ENCODE data around the gene ZNF146. TPM values are rescaled to one million over a fixed set of nuclear protein-coding genes. Genes with fewer than 3 reads are reported as not detected.
A peak's percentile ranks its signal among the peaks of the same experiment; 100 is the strongest.

Gene ZNF146
- total and polyA plus RNA-seq, 7 donors = 28.0 to 71.7 (median 52.1) TPM

DNA sequence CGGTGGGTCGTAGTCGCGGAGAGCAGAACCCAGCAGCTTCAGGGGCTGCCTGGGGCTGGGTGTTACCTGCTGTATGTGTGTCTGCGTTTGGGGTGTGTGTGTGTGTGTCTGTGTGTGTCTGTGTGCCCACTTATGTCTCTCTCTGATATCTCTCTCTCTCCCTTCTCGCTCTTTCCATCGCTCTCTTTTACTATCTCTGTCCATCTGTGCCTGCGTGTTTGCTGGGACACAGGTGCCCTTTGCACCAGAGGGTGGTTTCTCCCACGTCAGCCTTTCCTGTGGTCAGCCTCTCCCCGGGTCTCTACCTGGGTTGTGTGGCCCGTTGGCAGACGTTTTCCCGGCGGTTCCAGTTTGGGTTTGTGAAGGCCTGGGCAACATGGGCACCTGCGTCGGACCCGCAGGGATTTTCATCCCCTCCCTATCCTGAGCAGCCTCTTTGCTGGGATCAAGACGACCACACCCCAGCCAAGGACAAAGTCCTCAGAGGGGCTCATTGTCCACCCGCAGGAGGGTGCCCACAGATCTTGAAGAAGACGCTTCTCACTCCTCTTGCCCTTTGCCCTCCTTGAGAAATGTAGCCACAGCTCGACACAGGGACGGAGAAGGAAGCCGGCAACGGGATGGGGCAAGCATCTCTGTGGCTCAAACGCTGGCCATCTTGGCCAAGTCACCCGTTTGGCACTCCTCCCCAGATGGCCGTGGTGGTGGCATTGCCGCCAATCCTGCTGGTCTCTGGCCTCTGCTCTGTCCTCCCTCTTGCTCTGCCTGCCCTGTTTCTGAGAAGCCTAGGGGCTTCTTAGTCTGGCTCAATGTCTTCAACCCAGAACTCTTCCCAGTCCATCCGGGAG lies 43.3 kb downstream of the ZNF146 start:
- 92% methylated on average over 29 of the region's 29 CpGs for WGBS, 2 donors
- Histone ChIP-seq H3K36me3 (no peaks in the 10 kb centered on the region), H3K27me3 (no peaks in the 10 kb centered on the region), H3K9me3 (peaks cover 0 to 3% (median 0%) of the 10 kb centered on the region in 4 donors), H3K4me3 (peak overlapping the region; percentile 37 to 70 (median 54)), H3K27ac (peak overlapping the region in 1 of 4 donors; percentile 26), H3K4me1 (peaks cover 0 to 11% (median 4%) of the 10 kb centered on the region in 4 donors)
- intact Hi-C loops (cut with DNase I) = no loop called here
- TF ChIP-seq POLR2AphosphoS5 (IDR thresholded peaks at IDR 0.05) (no peak), EP300 (IDR thresholded peaks at IDR 0.05) (no peak), POLR2A (IDR thresholded peaks at IDR 0.05) (no peak)
- TF ChIP-seq, protein P1, sequence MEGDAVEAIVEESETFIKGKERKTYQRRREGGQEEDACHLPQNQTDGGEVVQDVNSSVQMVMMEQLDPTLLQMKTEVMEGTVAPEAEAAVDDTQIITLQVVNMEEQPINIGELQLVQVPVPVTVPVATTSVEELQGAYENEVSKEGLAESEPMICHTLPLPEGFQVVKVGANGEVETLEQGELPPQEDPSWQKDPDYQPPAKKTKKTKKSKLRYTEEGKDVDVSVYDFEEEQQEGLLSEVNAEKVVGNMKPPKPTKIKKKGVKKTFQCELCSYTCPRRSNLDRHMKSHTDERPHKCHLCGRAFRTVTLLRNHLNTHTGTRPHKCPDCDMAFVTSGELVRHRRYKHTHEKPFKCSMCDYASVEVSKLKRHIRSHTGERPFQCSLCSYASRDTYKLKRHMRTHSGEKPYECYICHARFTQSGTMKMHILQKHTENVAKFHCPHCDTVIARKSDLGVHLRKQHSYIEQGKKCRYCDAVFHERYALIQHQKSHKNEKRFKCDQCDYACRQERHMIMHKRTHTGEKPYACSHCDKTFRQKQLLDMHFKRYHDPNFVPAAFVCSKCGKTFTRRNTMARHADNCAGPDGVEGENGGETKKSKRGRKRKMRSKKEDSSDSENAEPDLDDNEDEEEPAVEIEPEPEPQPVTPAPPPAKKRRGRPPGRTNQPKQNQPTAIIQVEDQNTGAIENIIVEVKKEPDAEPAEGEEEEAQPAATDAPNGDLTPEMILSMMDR (IDR thresholded peaks at IDR 0.05) = no peak
- DNase-seq = no peak

DNA sequence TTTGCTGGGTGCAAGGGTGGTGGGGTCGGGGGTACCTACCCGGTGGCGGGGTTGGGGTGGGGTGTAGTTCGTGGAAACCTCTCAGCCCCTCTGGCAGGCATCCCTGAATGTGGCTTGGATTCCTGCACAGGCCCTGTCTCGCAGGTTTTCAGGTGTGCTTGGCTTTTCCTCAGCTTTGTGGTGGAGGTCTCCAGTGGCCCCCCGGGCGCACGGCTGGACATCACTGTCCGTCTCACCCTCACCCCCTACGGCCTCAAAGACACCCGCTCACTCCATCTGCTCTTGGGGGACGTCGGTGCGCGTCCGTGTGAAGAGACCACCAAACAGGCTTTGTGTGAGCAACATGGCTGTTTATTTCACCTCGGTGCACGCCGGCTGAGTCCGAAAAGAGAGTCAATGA lies 44.3 kb downstream of the ZNF146 start:
- H3K27ac ChIP-seq = no peak overlapping the region
- H3K9me3 ChIP-seq = peaks cover 0 to 4% (median 0%) of the 10 kb centered on the region in 4 donors
- H3K27me3 ChIP-seq = no peaks in the 10 kb centered on the region
- intact Hi-C loops (cut with DNase I) = no loop called here
- TF ChIP-seq POLR2AphosphoS5 (IDR thresholded peaks at IDR 0.05) = no peak
- TF ChIP-seq POLR2A (IDR thresholded peaks at IDR 0.05) = no peak
- no peak for TF ChIP-seq EP300 (IDR thresholded peaks at IDR 0.05)
- TF ChIP-seq, protein P1 (IDR thresholded peaks at IDR 0.05) = no peak
- H3K4me1 ChIP-seq = peaks cover 0 to 11% (median 4%) of the 10 kb centered on the region in 4 donors
- DNase-seq = no peak
- 95 to 96% methylated on average over 20 of the region's 20 CpGs for WGBS, 2 donors
- H3K4me3 ChIP-seq = no peak overlapping the region
- no peaks in the 10 kb centered on the region for H3K36me3 ChIP-seq

DNA sequence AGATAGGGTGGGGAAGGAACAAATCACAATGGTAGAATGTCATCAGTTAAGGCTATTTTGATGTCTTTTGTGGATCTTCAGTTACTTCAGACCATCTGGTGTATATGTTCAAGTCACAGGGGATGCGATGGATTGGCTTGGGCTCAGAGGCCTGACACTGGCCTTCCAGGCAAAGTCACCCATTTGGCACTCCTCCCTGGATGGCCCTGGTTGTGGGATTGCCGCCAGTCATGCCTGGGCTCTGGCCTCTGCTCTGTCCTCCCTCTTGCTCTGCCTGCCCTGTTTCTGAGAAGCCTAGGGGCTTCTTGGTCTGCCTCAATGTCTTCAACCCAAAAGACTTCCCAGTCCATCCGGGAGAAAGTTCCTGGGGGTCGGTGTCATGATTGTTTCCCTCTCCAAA lies 50.2 kb downstream of the ZNF146 start:
- no peaks in the 10 kb centered on the region for H3K27me3 ChIP-seq
- H3K4me3 ChIP-seq = no peak overlapping the region
- H3K36me3 ChIP-seq = no peaks in the 10 kb centered on the region
- TF ChIP-seq, protein P1 (IDR thresholded peaks at IDR 0.05) = no peak
- TF ChIP-seq POLR2AphosphoS5 (IDR thresholded peaks at IDR 0.05) = no peak
- TF ChIP-seq POLR2A (IDR thresholded peaks at IDR 0.05) = no peak
- no peak for TF ChIP-seq EP300 (IDR thresholded peaks at IDR 0.05)
- WGBS, 2 donors = 92 to 94% methylated on average over 4 of the region's 4 CpGs
- no peak for DNase-seq
- intact Hi-C loops (cut with DNase I) = no loop called here
- H3K27ac ChIP-seq = no peak overlapping the region
- peaks cover 0 to 17% (median 0%) of the 10 kb centered on the region in 4 donors for H3K9me3 ChIP-seq
- no peaks in the 10 kb centered on the region for H3K4me1 ChIP-seq

DNA sequence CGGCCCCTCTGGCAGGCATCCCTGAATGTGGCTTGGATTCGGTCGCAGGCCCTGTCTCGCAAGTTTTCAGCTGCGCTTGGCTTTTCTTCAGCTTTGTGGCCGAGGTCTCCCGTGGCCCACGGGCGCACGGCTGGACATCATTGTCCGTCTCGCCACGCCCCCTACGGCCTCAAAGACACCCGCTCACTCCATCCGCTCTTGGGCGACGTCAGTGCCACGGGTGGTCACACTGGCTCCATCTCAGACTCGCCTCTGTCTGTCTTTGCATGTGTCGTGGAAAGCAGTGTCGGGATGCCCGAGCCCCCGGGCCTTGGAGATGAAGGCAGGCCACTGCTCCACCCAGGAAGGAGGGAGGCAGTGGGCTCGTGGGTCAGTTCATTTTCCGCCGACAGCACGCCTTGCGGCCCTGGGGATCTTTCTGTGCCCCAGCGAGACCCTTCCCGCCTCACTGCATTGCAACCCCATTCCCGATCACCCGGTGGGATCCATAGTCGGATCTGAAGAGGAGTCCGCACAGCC lies 51.0 kb downstream of the ZNF146 start:
- peak overlapping the region in 2 of 4 donors; percentile 15 to 37 for H3K4me3 ChIP-seq
- H3K27ac ChIP-seq = no peak overlapping the region
- H3K27me3 ChIP-seq = no peaks in the 10 kb centered on the region
- DNase-seq = no peak
- WGBS, 2 donors = 91 to 94% methylated on average over 35 of the region's 35 CpGs
- H3K9me3 ChIP-seq = peaks cover 0 to 17% (median 0%) of the 10 kb centered on the region in 4 donors
- H3K36me3 ChIP-seq = no peaks in the 10 kb centered on the region
- TF ChIP-seq POLR2AphosphoS5 (IDR thresholded peaks at IDR 0.05) = no peak
- no peak for TF ChIP-seq EP300 (IDR thresholded peaks at IDR 0.05)
- no peak for TF ChIP-seq POLR2A (IDR thresholded peaks at IDR 0.05)
- intact Hi-C loops (cut with DNase I) = no loop called here
- H3K4me1 ChIP-seq = no peaks in the 10 kb centered on the region

DNA sequence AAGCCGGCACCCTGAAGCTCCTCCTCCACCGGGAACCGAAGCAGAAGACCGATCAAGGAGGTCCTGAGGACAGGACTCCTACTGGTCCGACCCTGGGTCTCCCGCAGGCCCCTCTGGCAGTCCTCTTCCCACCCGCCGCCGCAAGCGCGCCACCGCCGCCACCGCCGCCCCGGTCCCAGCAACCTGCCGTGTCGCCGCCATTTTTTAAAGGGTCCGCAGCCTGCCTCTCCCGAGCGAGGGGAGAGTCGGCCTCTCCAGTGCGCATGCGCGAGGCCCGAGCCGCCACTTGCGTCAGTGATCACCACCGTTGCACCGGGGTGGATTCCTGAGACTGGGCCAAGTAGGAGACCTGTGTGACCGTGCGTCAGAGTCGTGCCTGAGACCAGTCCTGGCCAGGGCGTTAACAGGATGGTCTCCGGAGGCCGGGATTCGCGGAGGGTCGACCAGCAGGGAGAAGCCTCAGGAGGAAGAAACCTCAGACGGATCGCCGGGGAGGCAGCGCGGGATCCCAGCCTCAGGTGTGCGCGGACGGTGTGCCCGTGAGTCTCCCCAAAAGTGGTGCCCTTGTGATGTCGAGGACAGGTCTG lies 51.6 kb downstream of the ZNF146 start:
- intact Hi-C loops (cut with DNase I) = no loop called here
- TF ChIP-seq POLR2AphosphoS5 (IDR thresholded peaks at IDR 0.05) = peak in 1 of 4 donors; percentile 31
- no peak for TF ChIP-seq POLR2A (IDR thresholded peaks at IDR 0.05)
- H3K27ac ChIP-seq = no peak overlapping the region
- no peaks in the 10 kb centered on the region for H3K27me3 ChIP-seq
- peaks cover 0 to 17% (median 0%) of the 10 kb centered on the region in 4 donors for H3K9me3 ChIP-seq
- H3K4me3 ChIP-seq = peak overlapping the region in 2 of 4 donors; percentile 15 to 37
- H3K4me1 ChIP-seq = no peaks in the 10 kb centered on the region
- H3K36me3 ChIP-seq = no peaks in the 10 kb centered on the region
- no peak for DNase-seq
- WGBS, 2 donors = 85 to 88% methylated on average over 50 of the region's 50 CpGs
